Smooth muscle cell of the pulmonary artery (primary cell): ENCODE results near the gene PRSS53. TPM values are rescaled to one million over a fixed set of nuclear protein-coding genes. Genes with fewer than 3 reads are reported as not detected.

Experiments
- total RNA-seq: library from RNA; depleted of rRNA; stranded (reverse); fragments of >200 nt; gene quantifications from 2 replicates; pipeline ENCODE4 v1.2.3, GENCODE V29; 2014

PRSS53 gene
- total RNA-seq, result 4.8 and 6.0 TPM in 2 replicates

DNA sequence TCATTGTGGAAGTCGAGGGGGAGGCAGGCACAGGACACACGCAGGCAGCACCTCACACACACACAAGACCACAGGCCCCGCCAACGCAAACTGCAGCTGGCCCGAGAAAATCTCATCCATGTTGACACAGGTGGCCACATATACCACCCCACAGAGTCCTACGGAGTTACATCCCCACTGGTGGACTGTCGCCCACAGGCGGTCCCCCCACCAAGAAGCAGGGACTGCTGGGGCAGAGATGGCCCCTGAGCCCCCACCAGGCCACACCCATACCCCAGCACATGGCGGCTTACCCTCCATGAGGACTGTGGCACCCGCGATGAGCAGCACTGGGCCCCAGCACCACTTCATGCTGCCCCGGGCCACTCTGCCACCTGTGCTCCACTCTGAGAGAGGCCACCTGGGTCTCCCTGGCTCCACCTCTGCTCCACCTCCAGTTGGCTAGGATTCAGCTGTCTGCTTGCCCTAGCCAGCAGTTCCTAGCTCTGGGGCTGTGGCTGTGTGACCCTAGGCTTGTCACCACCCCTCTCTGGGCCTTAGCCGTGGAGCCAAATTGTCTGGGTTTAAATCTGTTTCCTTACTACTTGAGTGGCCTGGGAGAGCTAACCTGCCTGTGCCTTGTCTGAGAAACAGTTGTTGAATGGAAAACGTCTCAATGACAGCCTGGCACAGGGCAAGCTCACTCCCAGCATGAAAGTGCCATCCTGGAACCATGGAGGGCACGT lies at the start of gene PRSS53:
Gene PRSS53, minus strand, starts transcription at position 485 of the 725 bp plus-strand sequence. Its CDS starts 134 bp downstream, at position 351.

GRCh38 chr16:31135535-31136286 lies 47.0 kb upstream of the PRSS53 start, which contains the start of gene PRSS8:
PRSS8 (minus strand) TSS chr16:31135727; CDS start chr16:31135498, 229 bp downstream.

GRCh38 chr16:31117384-31118222 lies 28.9 kb upstream of the PRSS53 start, which contains the start of gene KAT8:
KAT8 (plus strand) TSS chr16:31117664; CDS start chr16:31117682, 18 bp downstream.

DNA sequence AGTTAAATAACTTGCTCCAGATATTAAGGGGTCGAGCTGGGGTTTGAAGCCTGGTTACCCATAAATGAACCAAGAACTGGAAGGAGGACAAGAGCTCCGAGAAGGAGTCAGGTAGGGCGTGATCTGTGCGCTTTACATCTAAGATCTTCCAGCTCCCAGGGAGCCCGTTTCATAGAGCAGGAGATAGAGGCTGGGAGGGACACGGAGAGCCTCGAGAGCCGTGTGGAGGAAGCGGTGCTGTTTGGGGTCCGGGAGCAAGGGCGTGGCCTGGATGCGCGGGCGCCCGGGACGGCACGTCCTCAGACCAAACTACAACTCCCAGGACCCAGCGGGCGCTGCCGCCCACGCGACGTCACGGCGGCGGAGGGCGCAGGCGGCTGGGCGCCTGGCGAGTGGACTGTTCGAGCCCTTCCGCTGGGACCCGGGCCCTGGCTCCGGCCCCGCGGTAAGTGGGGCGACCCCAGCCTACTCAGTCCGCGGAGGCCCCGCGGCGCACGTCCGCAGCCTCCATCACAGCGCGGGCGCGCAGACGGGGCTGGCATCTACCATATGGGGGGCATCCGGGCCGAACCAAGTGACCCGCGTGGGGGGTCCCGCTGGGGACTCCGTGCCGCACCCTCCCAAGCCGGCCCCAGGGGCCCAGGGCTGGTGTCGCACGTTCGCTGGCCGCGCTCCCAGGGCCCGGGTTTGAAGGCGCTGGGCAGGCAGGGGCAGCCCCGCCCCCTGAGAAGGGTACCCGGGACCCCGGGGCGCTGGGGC lies 19.5 kb upstream of the PRSS53 start, which contains the start of gene BCKDK:
Gene BCKDK, plus strand, starts transcription at position 352 of the 759 bp plus-strand sequence. CDS start 838 bp downstream, outside the sequence.

GRCh38 chr16:31094424-31095120 lies 5.8 kb upstream of the PRSS53 start, which contains the start of gene VKORC1:
VKORC1 (minus strand) TSS chr16:31094797; CDS start chr16:31094729, 68 bp downstream.

DNA sequence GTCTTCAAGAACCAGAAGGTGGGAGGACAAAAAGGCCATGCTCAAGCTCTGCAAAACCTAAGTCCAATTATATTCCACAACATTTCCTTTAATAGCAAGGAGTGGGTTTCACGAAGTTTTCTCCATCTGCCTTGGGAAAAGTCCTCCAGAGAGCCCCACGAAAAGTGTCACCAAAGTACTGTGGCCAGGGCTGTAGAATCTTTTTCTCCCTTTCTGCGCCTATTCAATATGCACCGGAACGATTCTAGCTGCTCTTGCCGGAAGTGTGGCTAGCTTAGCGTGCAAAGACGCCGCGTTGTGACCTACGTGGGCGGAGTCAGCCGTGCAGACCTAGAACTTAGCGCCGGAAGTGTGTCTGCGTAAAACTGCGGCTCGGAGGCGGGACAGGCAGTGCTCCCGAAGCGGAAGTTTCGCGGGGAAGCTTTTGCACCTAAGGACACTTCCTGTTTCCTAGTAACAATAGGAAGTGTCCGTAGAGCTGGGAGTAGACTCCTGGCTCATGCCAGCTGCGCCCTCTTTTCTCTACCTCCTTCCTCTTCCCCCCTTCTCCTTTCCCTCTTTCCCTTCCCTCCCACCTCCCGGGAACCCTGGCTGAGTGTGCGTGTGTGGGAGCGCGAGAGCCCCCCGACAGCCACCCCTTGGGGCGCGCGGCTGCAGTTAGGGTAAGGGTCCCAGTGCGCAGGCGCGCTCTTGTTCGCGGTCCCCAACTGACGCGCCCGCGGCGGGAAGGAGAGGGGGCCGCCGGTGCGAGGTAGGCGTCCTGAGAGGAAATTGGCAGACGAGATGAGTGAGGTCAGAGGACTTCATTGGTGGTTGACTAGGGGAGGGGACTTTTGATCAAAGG lies 14.6 kb downstream of the PRSS53 start, which contains the start of the genes ZNF646 and ZNF668:
Gene ZNF646, plus strand, starts transcription at position 453 of the 844 bp plus-strand sequence. CDS start 1,903 bp downstream, outside the sequence.
Gene ZNF668, minus strand, starts transcription at position 271 of the 844 bp plus-strand sequence. CDS start 9,781 bp downstream, outside the sequence.

Other genes starting within 250 kb of the PRSS53 start
- 27.1 and 29.3 TPM in 2 replicates for gene BCL7C, start 194.9 kb downstream of the PRSS53 start, total RNA-seq
- 4.0 and 5.1 TPM in 2 replicates for gene CTF1, start 192.3 kb downstream of the PRSS53 start, total RNA-seq
- gene FBXL19, start 165.4 kb downstream of the PRSS53 start, total RNA-seq, result 14.7 and 18.5 TPM in 2 replicates
- gene ORAI3, start 139.9 kb downstream of the PRSS53 start, total RNA-seq, result 46.9 and 58.4 TPM in 2 replicates
- gene SETD1A, start 131.2 kb downstream of the PRSS53 start, total RNA-seq, result 2.8 and 4.4 TPM in 2 replicates
- gene HSD3B7, start 103.7 kb downstream of the PRSS53 start, total RNA-seq, result 28.9 and 50.4 TPM in 2 replicates
- 0.85 and 2.6 TPM in 2 replicates for gene STX1B, start 78.3 kb downstream of the PRSS53 start, total RNA-seq
- 25.5 and 36.9 TPM in 2 replicates for gene STX4, start 55.4 kb downstream of the PRSS53 start, total RNA-seq
- 7.0 and 9.8 TPM in 2 replicates for gene ZNF668, start 14.7 kb downstream of the PRSS53 start, total RNA-seq
- 17.5 TPM in 2 replicates for gene ZNF646, start 14.5 kb downstream of the PRSS53 start, total RNA-seq
- 248 and 295 TPM in 2 replicates for gene VKORC1, start 5.9 kb upstream of the PRSS53 start, total RNA-seq
- 34.1 and 46.7 TPM in 2 replicates for gene BCKDK, start 19.4 kb upstream of the PRSS53 start, total RNA-seq
- gene KAT8, start 28.7 kb upstream of the PRSS53 start, total RNA-seq, result 41.5 and 41.6 TPM in 2 replicates
- gene PRSS8, start 46.8 kb upstream of the PRSS53 start, total RNA-seq, result not detected in 2 replicates
- 0.59 and 0.73 TPM in 2 replicates for gene PRSS36, start 61.1 kb upstream of the PRSS53 start, total RNA-seq
- 38.8 and 39.8 TPM in 2 replicates for gene FUS, start 91.2 kb upstream of the PRSS53 start, total RNA-seq
- 19.2 and 19.9 TPM in 2 replicates for gene PYCARD, start 113.8 kb upstream of the PRSS53 start, total RNA-seq
- under 0.01 TPM in 1 of 2 replicates, not detected in the other for gene TRIM72, start 125.2 kb upstream of the PRSS53 start, total RNA-seq
- gene PYDC1, start 128.2 kb upstream of the PRSS53 start, total RNA-seq, result not detected in 2 replicates
- gene ITGAM, start 171.0 kb upstream of the PRSS53 start, total RNA-seq, result 0.13 TPM in 1 of 2 replicates, not detected in the other